ENCODE data around the gene C1orf35.

GRCh38 chr1:228062085-228062791, 40.9 kb downstream of the C1orf35 start:
- TF ChIP-seq ARNT (IDR thresholded peaks at IDR 0.05) = no peak
- TF ChIP-seq FOXM1 (IDR thresholded peaks at IDR 0.05; ENCODE audit: borderline replicate concordance) = no peak
- no peak for TF ChIP-seq ZNF384 (IDR thresholded peaks at IDR 0.05)
- TF ChIP-seq PKNOX1 (IDR thresholded peaks at IDR 0.05) = no peak
- no peak for TF ChIP-seq L3MBTL2 (conservative IDR thresholded peaks at IDR 0.05)
- no peak for TF ChIP-seq ELF4 (IDR thresholded peaks at IDR 0.05)
- no peak for TF ChIP-seq SP1 (IDR thresholded peaks at IDR 0.05)
- no peak for TF ChIP-seq SUZ12 (IDR thresholded peaks at IDR 0.05)
- no peak for TF ChIP-seq BHLHE40 (IDR thresholded peaks at IDR 0.05; ENCODE audit: borderline replicate concordance)
- no peak for TF ChIP-seq LEF1 (IDR thresholded peaks at IDR 0.05; ENCODE audit: borderline replicate concordance)
- TF ChIP-seq FOXK2 (IDR thresholded peaks at IDR 0.05) = no peak

Measured in HEK293T (cell line).